Neural progenitor cell (in vitro differentiated cells): ENCODE results near the gene RTN4.

ENCODE experiments used
- EZH2 ChIP-seq: fragments of 200-600 bp; sonication (generic); IDR thresholded peaks from 2 replicates; pipeline ENCODE4 v1.6.1; 2017; ENCODE audit warnings: antibody characterized with exemption, mild to moderate bottlenecking, moderate library complexity
- EZH2phosphoT487 ChIP-seq: fragments of 200-600 bp; sonication (generic); IDR thresholded peaks from 2 replicates; pipeline ENCODE4 v1.6.1; 2017; ENCODE audit warnings: antibody characterized with exemption
- TF ChIP-seq, protein P1 (sequence below): fragments of 200-600 bp; sonication (generic); IDR thresholded peaks from 2 replicates; pipeline ENCODE4 v1.5.1; 2017; ENCODE audit warnings: antibody characterized with exemption, mild to moderate bottlenecking

DNA sequence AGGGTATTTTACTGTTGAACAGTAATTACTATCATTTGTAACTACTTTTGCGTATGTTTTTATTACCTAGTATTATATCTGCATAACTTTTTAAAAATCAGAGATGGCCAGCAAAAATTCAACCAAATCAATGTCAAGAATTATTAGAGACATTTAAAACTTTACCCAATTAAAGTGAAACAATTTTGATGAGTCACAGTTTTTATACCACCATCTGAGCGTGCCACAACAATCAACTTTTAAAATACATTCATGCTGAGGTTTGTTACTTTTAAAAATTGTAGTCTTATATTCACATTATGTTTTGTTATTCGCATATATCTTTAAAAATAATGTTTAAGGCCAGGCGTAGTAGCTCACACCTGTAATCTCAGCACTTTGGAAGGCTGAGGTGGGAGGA lies 114.9 kb downstream of the RTN4 start:
- TF ChIP-seq, protein P1, sequence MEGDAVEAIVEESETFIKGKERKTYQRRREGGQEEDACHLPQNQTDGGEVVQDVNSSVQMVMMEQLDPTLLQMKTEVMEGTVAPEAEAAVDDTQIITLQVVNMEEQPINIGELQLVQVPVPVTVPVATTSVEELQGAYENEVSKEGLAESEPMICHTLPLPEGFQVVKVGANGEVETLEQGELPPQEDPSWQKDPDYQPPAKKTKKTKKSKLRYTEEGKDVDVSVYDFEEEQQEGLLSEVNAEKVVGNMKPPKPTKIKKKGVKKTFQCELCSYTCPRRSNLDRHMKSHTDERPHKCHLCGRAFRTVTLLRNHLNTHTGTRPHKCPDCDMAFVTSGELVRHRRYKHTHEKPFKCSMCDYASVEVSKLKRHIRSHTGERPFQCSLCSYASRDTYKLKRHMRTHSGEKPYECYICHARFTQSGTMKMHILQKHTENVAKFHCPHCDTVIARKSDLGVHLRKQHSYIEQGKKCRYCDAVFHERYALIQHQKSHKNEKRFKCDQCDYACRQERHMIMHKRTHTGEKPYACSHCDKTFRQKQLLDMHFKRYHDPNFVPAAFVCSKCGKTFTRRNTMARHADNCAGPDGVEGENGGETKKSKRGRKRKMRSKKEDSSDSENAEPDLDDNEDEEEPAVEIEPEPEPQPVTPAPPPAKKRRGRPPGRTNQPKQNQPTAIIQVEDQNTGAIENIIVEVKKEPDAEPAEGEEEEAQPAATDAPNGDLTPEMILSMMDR: no peak
- TF ChIP-seq EZH2phosphoT487: no peak
- TF ChIP-seq EZH2: no peak
